Kidney epithelial cell (primary cell): ENCODE measurements around the gene FCRLA. TPM values are rescaled to one million over a fixed set of nuclear protein-coding genes. Genes with fewer than 3 reads are reported as not detected.

Experiments used
- DNase-seq: peaks from one replicate; pipeline ENCODE4 v3.0.0-alpha.2; 2010; ENCODE audit warnings: low read depth
- H3K27me3 ChIP-seq: 2 replicates; pipeline ENCODE4 v1.6.0; 2011; ENCODE audit warnings: low read length; ENCODE audit not compliant: control insufficient read depth, insufficient read depth
- H3K36me3 ChIP-seq: 2 replicates; pipeline ENCODE4 v1.5.1; 2011; ENCODE audit warnings: low read length; ENCODE audit not compliant: control insufficient read depth, insufficient read depth
- H3K4me3 ChIP-seq: 2 replicates; pipeline ENCODE4 v1.5.1; 2011; ENCODE audit warnings: low read depth, mild to moderate bottlenecking, control low read depth, low read length
- CTCF ChIP-seq: IDR thresholded peaks from 2 replicates; pipeline ENCODE4 v1.5.1; 2011; ENCODE audit warnings: mild to moderate bottlenecking, moderate library complexity, low read length, control low read depth, inconsistent platforms; ENCODE audit not compliant: insufficient read depth, poor library complexity, severe bottlenecking
- total RNA-seq: library from RNA; depleted of rRNA; stranded (reverse); fragments of >200 nt; gene quantifications from 2 replicates; pipeline ENCODE4 v1.2.3, GENCODE V29; 2015

Gene FCRLA
- total RNA-seq, 1 donor from 2014 or later, result 0.88 TPM

DNA sequence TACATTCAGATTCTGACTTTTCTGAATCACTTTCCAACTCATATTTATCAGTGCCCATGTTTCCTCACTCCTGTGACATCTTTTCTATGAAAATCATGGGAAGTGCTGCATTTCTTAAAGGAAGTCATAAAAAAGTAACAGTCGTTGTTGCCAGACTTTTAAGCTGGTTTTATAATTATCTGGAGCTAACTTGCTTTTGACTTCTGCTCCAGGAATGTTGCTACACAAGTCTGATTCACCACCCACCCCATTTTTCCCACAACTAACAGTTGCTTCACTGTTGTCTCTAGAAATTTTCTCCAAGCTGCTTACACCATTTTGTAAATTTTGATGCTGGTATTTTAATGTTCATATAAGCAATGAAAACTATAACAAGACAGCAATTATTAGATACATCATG is 26.5 kb downstream of the FCRLA start:
- DNase-seq, result no peak
- no peak for TF ChIP-seq CTCF
- no peaks in the 10 kb centered on the region for H3K27me3 ChIP-seq
- no peak overlapping the region for H3K4me3 ChIP-seq
- H3K36me3 ChIP-seq, result no peaks in the 10 kb centered on the region

DNA sequence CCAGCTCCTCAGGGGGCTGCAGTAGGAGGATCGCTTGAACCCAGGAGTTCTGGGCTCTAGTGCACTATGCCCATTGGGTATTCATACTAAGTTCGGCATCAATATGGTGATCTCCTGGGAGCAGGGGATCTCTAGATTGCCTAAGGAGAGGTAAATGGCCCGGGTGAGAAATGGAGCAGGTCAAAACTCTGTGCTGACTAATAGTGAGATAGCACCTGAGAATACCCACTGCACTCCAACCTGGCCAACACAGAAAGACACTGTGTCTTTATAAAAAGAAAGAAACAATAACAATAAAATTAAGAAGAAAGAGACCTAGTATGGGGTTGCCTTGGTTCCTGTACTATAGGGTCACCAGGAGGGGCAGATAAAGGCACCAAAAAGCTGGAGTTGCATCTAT is 28.8 kb downstream of the FCRLA start:
- Histone ChIP-seq H3K27me3 (no peaks in the 10 kb centered on the region), H3K4me3 (no peak overlapping the region), H3K36me3 (no peaks in the 10 kb centered on the region)
- no peak for DNase-seq
- TF ChIP-seq CTCF, result no peak

GRCh38 chr1:161736335-161736969 is 29.4 kb downstream of the FCRLA start:
- no peak for TF ChIP-seq CTCF
- Histone ChIP-seq H3K4me3 (no peak overlapping the region), H3K27me3 (no peaks in the 10 kb centered on the region), H3K36me3 (no peaks in the 10 kb centered on the region)
- DNase-seq, result no peak

DNA sequence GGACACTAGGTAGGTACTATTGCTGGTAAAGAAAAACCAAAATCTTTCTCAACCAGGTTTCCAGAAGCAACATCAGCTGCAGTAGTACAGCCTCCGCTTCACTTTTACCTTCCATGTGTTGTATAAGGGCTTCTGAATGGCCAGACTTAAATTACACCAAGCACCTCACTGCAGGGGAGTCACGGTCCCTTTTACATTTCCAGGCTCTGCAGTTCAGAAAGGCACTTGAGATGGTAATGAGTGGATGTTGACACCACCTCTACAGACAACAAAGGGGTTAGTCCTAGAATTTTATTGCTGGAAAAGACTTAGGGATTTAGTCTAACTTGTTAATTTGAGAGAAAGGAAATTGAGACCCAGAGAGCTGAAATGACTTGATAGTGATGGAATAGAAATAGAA is 30.6 kb downstream of the FCRLA start:
- no peak for TF ChIP-seq CTCF
- Histone ChIP-seq H3K27me3 (no peaks in the 10 kb centered on the region), H3K4me3 (no peak overlapping the region), H3K36me3 (no peaks in the 10 kb centered on the region)
- no peak for DNase-seq

- Histone ChIP-seq H3K36me3 (no peaks in the 10 kb centered on the region), H3K27me3 (no peaks in the 10 kb centered on the region), H3K4me3 (no peak overlapping the region)
- peak; percentile 56 for TF ChIP-seq CTCF
- no peak for DNase-seq
These were observed 31.7 kb downstream of the FCRLA start for GRCh38 chr1:161738627-161739287.

DNA sequence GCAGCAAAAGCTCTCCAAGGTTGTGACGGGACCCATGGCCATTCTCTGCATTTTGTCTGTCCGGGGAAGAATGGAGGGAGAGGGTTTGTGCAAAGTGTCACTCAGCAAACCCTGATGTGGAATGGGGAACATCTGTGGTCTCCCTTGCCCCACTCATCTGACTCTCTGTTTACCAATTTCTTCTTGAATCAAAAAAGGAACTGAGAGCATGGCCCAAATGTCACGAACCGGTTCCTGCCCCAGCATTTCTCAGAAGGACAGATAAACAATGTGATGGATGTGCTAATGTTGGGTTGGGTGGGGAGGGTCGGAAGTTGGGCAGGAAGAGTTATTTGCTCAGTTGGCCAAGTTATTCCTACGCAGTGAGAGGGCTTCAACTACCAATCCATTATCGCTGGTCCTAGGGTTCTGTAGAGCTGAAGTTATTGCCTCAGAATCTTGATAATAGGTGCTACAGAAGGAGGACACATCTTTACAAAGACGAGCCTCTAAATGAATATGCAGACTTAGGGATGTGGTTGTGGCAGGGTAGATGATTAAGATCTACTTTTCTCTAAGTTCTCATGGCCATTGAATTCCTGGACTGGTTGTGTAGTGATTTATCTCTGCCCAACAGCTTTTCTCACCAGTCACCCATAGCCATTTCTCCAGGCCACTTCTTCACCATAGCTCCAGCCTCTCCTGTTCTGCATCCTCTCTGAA is 33.0 kb downstream of the FCRLA start:
- no peaks in the 10 kb centered on the region for H3K36me3 ChIP-seq
- no peak for TF ChIP-seq CTCF
- no peak for DNase-seq
- no peak overlapping the region for H3K4me3 ChIP-seq
- no peaks in the 10 kb centered on the region for H3K27me3 ChIP-seq
